ENCODE data around the gene LRRC39. TPM values are rescaled to one million over a fixed set of nuclear protein-coding genes. Genes with fewer than 3 reads are reported as not detected.

Gene LRRC39
- polyA plus RNA-seq (2013, experiment 1 of 2), result 0.17 TPM
- 0.11 TPM for polyA plus RNA-seq (2013, experiment 2 of 2)

GRCh38 chr1:100178091-100178490 lies at the start of gene LRRC39:
TSS of gene LRRC39 (minus strand) at chr1:100178256. CDS start at chr1:100168516, 9,740 bp downstream.
- Histone ChIP-seq H3K36me3 (ENCODE audit: control insufficient read depth, insufficient read depth, low read length) (no peaks in the 10 kb centered on the region), H2BK120ac (ENCODE audit: low read depth, low read length) (no peak within 1 kb of the TSS), H4K5ac (ENCODE audit: low read length) (no peak within 1 kb of the TSS), H2BK5ac (ENCODE audit: low read length) (no peak within 1 kb of the TSS), H4K8ac (ENCODE audit: low read depth, low read length) (no peak within 1 kb of the TSS), H3K23ac (ENCODE audit: low read length) (no peak within 1 kb of the TSS), H3K27me3 (ENCODE audit: insufficient read depth, low read length, poor library complexity) (no peaks in the 10 kb centered on the region), H3K56ac (ENCODE audit: low read length) (no peak within 1 kb of the TSS), H3K79me1 (ENCODE audit: low read length) (no peaks in the 10 kb centered on the region), H3K4me2 (ENCODE audit: low read length) (no peak within 1 kb of the TSS), H3K79me2 (ENCODE audit: control insufficient read depth, insufficient read depth, low read length) (no peaks in the 10 kb centered on the region), H3K4ac (ENCODE audit: low read depth, low read length) (no peak within 1 kb of the TSS), H3K4me3 (ENCODE audit: low read length) (no peak within 1 kb of the TSS), H3K9ac (ENCODE audit: low read length) (no peak within 1 kb of the TSS), H3K18ac (ENCODE audit: low read length) (no peak within 1 kb of the TSS), H3K27ac (ENCODE audit: low read depth, low read length) (no peak within 1 kb of the TSS), H2AK5ac (ENCODE audit: low read length) (no peak within 1 kb of the TSS), H3K4me1 (ENCODE audit: control insufficient read depth, low read depth, low read length) (no peaks in the 10 kb centered on the region), H2BK15ac (replicated peaks; ENCODE audit: low read depth) (no peak within 1 kb of the TSS)
- no peak for DNase-seq
- WGBS (ENCODE audit: extremely low coverage, insufficient coverage, low lambda C conversion rate), result no CpG with 5 or more reads among the region's 5 CpGs

GRCh38 chr1:100222428-100222827 lies 44.4 kb upstream of the LRRC39 start:
- Histone ChIP-seq H2BK120ac (ENCODE audit: low read depth, low read length) (no peak overlapping the region), H4K5ac (ENCODE audit: low read length) (no peak overlapping the region), H3K4ac (ENCODE audit: low read depth, low read length) (no peak overlapping the region), H2BK15ac (replicated peaks; ENCODE audit: low read depth) (no peak overlapping the region), H3K79me1 (ENCODE audit: low read length) (no peaks in the 10 kb centered on the region), H3K18ac (ENCODE audit: low read length) (no peak overlapping the region), H3K56ac (ENCODE audit: low read length) (no peak overlapping the region), H3K4me1 (ENCODE audit: control insufficient read depth, low read depth, low read length) (no peaks in the 10 kb centered on the region), H3K36me3 (ENCODE audit: control insufficient read depth, insufficient read depth, low read length) (no peaks in the 10 kb centered on the region), H3K23ac (ENCODE audit: low read length) (no peak overlapping the region), H3K79me2 (ENCODE audit: control insufficient read depth, insufficient read depth, low read length) (no peaks in the 10 kb centered on the region), H3K4me3 (ENCODE audit: low read length) (no peak overlapping the region), H2BK5ac (ENCODE audit: low read length) (no peak overlapping the region), H4K8ac (ENCODE audit: low read depth, low read length) (no peak overlapping the region), H3K9ac (ENCODE audit: low read length) (no peak overlapping the region), H2AK5ac (ENCODE audit: low read length) (no peak overlapping the region), H3K27me3 (ENCODE audit: insufficient read depth, low read length, poor library complexity) (no peaks in the 10 kb centered on the region), H3K27ac (ENCODE audit: low read depth, low read length) (no peak overlapping the region), H3K4me2 (ENCODE audit: low read length) (no peak overlapping the region)
- DNase-seq, result no peak

GRCh38 chr1:100219883-100220282 lies 41.8 kb upstream of the LRRC39 start:
- no peaks in the 10 kb centered on the region for H3K79me2 ChIP-seq (ENCODE audit: control insufficient read depth, insufficient read depth, low read length)
- no peak overlapping the region for H2BK5ac ChIP-seq (ENCODE audit: low read length)
- H4K5ac ChIP-seq (ENCODE audit: low read length), result no peak overlapping the region
- H3K4me1 ChIP-seq (ENCODE audit: control insufficient read depth, low read depth, low read length), result no peaks in the 10 kb centered on the region
- no peak overlapping the region for H3K27ac ChIP-seq (ENCODE audit: low read depth, low read length)
- no peak overlapping the region for H3K56ac ChIP-seq (ENCODE audit: low read length)
- H4K8ac ChIP-seq (ENCODE audit: low read depth, low read length), result no peak overlapping the region
- H2AK5ac ChIP-seq (ENCODE audit: low read length), result no peak overlapping the region
- no peak overlapping the region for H3K4me3 ChIP-seq (ENCODE audit: low read length)
- no peaks in the 10 kb centered on the region for H3K79me1 ChIP-seq (ENCODE audit: low read length)
- no peak overlapping the region for H3K18ac ChIP-seq (ENCODE audit: low read length)
- DNase-seq, result no peak
- no peaks in the 10 kb centered on the region for H3K27me3 ChIP-seq (ENCODE audit: insufficient read depth, low read length, poor library complexity)
- H3K4me2 ChIP-seq (ENCODE audit: low read length), result no peak overlapping the region
- H3K36me3 ChIP-seq (ENCODE audit: control insufficient read depth, insufficient read depth, low read length), result no peaks in the 10 kb centered on the region
- WGBS (ENCODE audit: extremely low coverage, insufficient coverage, low lambda C conversion rate), result no CpG with 5 or more reads among the region's 2 CpGs
- no peak overlapping the region for H2BK15ac ChIP-seq (replicated peaks; ENCODE audit: low read depth)
- H3K4ac ChIP-seq (ENCODE audit: low read depth, low read length), result no peak overlapping the region
- no peak overlapping the region for H3K23ac ChIP-seq (ENCODE audit: low read length)
- H3K9ac ChIP-seq (ENCODE audit: low read length), result no peak overlapping the region
- H2BK120ac ChIP-seq (ENCODE audit: low read depth, low read length), result no peak overlapping the region

- H3K36me3 ChIP-seq (ENCODE audit: control insufficient read depth, insufficient read depth, low read length), result no peaks in the 10 kb centered on the region
- no peak overlapping the region for H3K9ac ChIP-seq (ENCODE audit: low read length)
- H3K4ac ChIP-seq (ENCODE audit: low read depth, low read length), result no peak overlapping the region
- no peaks in the 10 kb centered on the region for H3K27me3 ChIP-seq (ENCODE audit: insufficient read depth, low read length, poor library complexity)
- H3K4me3 ChIP-seq (ENCODE audit: low read length), result no peak overlapping the region
- H4K5ac ChIP-seq (ENCODE audit: low read length), result no peak overlapping the region
- no peak overlapping the region for H4K8ac ChIP-seq (ENCODE audit: low read depth, low read length)
- H3K4me1 ChIP-seq (ENCODE audit: control insufficient read depth, low read depth, low read length), result no peaks in the 10 kb centered on the region
- no peaks in the 10 kb centered on the region for H3K79me1 ChIP-seq (ENCODE audit: low read length)
- H3K56ac ChIP-seq (ENCODE audit: low read length), result no peak overlapping the region
- no peak overlapping the region for H2BK120ac ChIP-seq (ENCODE audit: low read depth, low read length)
- no peak overlapping the region for H2AK5ac ChIP-seq (ENCODE audit: low read length)
- no peak overlapping the region for H2BK15ac ChIP-seq (replicated peaks; ENCODE audit: low read depth)
- no CpG with 5 or more reads among the region's 6 CpGs for WGBS (ENCODE audit: extremely low coverage, insufficient coverage, low lambda C conversion rate)
- H3K18ac ChIP-seq (ENCODE audit: low read length), result no peak overlapping the region
- no peak overlapping the region for H3K23ac ChIP-seq (ENCODE audit: low read length)
- H2BK5ac ChIP-seq (ENCODE audit: low read length), result no peak overlapping the region
- no peak overlapping the region for H3K4me2 ChIP-seq (ENCODE audit: low read length)
- H3K79me2 ChIP-seq (ENCODE audit: control insufficient read depth, insufficient read depth, low read length), result no peaks in the 10 kb centered on the region
- no peak for DNase-seq
- H3K27ac ChIP-seq (ENCODE audit: low read depth, low read length), result no peak overlapping the region
Observed at GRCh38 chr1:100219457-100219856, 41.4 kb upstream of the LRRC39 start.

- Histone ChIP-seq H3K4ac (ENCODE audit: low read depth, low read length) (no peak overlapping the region), H3K23ac (ENCODE audit: low read length) (no peak overlapping the region), H4K8ac (ENCODE audit: low read depth, low read length) (no peak overlapping the region), H3K79me2 (ENCODE audit: control insufficient read depth, insufficient read depth, low read length) (no peaks in the 10 kb centered on the region), H3K9ac (ENCODE audit: low read length) (no peak overlapping the region), H3K27ac (ENCODE audit: low read depth, low read length) (no peak overlapping the region), H3K36me3 (ENCODE audit: control insufficient read depth, insufficient read depth, low read length) (no peaks in the 10 kb centered on the region), H3K4me1 (ENCODE audit: control insufficient read depth, low read depth, low read length) (no peaks in the 10 kb centered on the region), H4K5ac (ENCODE audit: low read length) (no peak overlapping the region), H2AK5ac (ENCODE audit: low read length) (no peak overlapping the region), H3K18ac (ENCODE audit: low read length) (no peak overlapping the region), H3K4me2 (ENCODE audit: low read length) (no peak overlapping the region), H3K56ac (ENCODE audit: low read length) (no peak overlapping the region), H3K27me3 (ENCODE audit: insufficient read depth, low read length, poor library complexity) (no peaks in the 10 kb centered on the region), H3K79me1 (ENCODE audit: low read length) (no peaks in the 10 kb centered on the region), H2BK15ac (replicated peaks; ENCODE audit: low read depth) (no peak overlapping the region), H3K4me3 (ENCODE audit: low read length) (no peak overlapping the region), H2BK5ac (ENCODE audit: low read length) (no peak overlapping the region), H2BK120ac (ENCODE audit: low read depth, low read length) (no peak overlapping the region)
- DNase-seq, result no peak
- no CpG with 5 or more reads among the region's 2 CpGs for WGBS (ENCODE audit: extremely low coverage, insufficient coverage, low lambda C conversion rate)
Observed at GRCh38 chr1:100217834-100218233, 39.8 kb upstream of the LRRC39 start.

- DNase-seq, result no peak
- Histone ChIP-seq H3K4me3 (ENCODE audit: low read length) (no peak overlapping the region), H3K56ac (ENCODE audit: low read length) (no peak overlapping the region), H3K9ac (ENCODE audit: low read length) (no peak overlapping the region), H3K23ac (ENCODE audit: low read length) (no peak overlapping the region), H3K18ac (ENCODE audit: low read length) (no peak overlapping the region), H3K4me1 (ENCODE audit: control insufficient read depth, low read depth, low read length) (no peaks in the 10 kb centered on the region), H2AK5ac (ENCODE audit: low read length) (no peak overlapping the region), H3K36me3 (ENCODE audit: control insufficient read depth, insufficient read depth, low read length) (no peaks in the 10 kb centered on the region), H3K79me2 (ENCODE audit: control insufficient read depth, insufficient read depth, low read length) (no peaks in the 10 kb centered on the region), H2BK15ac (replicated peaks; ENCODE audit: low read depth) (no peak overlapping the region), H3K27me3 (ENCODE audit: insufficient read depth, low read length, poor library complexity) (no peaks in the 10 kb centered on the region), H3K27ac (ENCODE audit: low read depth, low read length) (no peak overlapping the region), H2BK120ac (ENCODE audit: low read depth, low read length) (no peak overlapping the region), H3K4ac (ENCODE audit: low read depth, low read length) (no peak overlapping the region), H3K4me2 (ENCODE audit: low read length) (no peak overlapping the region), H4K8ac (ENCODE audit: low read depth, low read length) (no peak overlapping the region), H4K5ac (ENCODE audit: low read length) (no peak overlapping the region), H3K79me1 (ENCODE audit: low read length) (no peaks in the 10 kb centered on the region), H2BK5ac (ENCODE audit: low read length) (no peak overlapping the region)
- no CpG with 5 or more reads among the region's 1 CpG for WGBS (ENCODE audit: extremely low coverage, insufficient coverage, low lambda C conversion rate)
Observed at GRCh38 chr1:100215101-100215500, 37.0 kb upstream of the LRRC39 start.
